ENCODE measurements around the gene SAMD15.

SAMD15 gene

DNA sequence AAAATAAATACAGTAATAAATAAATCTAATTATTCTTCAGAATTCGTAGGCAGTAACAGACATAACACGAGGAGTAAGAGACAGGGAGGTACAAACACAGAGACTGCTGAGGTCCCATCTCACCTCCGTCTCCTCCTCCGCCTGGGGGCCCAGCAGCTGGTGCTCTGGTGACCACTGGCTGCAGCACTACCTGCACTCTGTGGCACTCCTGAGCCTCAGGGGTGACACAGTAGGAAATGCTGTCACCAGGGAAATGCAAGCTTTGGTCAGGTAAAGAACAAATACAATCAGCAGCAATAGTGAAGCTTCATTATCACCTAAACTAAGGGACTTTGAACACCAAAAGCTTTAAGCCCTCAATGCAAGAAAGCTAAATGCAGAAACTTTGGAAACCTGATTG, 36.8 kb upstream of the SAMD15 start:
- FAIRE-seq (no peak), DNase-seq (ENCODE audit: insufficient read length, low spot score) (no peak)
- TF ChIP-seq, protein P1, sequence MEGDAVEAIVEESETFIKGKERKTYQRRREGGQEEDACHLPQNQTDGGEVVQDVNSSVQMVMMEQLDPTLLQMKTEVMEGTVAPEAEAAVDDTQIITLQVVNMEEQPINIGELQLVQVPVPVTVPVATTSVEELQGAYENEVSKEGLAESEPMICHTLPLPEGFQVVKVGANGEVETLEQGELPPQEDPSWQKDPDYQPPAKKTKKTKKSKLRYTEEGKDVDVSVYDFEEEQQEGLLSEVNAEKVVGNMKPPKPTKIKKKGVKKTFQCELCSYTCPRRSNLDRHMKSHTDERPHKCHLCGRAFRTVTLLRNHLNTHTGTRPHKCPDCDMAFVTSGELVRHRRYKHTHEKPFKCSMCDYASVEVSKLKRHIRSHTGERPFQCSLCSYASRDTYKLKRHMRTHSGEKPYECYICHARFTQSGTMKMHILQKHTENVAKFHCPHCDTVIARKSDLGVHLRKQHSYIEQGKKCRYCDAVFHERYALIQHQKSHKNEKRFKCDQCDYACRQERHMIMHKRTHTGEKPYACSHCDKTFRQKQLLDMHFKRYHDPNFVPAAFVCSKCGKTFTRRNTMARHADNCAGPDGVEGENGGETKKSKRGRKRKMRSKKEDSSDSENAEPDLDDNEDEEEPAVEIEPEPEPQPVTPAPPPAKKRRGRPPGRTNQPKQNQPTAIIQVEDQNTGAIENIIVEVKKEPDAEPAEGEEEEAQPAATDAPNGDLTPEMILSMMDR (IDR thresholded peaks at IDR 0.05; ENCODE audit: insufficient read depth, missing control alignments), result no peak

DNA sequence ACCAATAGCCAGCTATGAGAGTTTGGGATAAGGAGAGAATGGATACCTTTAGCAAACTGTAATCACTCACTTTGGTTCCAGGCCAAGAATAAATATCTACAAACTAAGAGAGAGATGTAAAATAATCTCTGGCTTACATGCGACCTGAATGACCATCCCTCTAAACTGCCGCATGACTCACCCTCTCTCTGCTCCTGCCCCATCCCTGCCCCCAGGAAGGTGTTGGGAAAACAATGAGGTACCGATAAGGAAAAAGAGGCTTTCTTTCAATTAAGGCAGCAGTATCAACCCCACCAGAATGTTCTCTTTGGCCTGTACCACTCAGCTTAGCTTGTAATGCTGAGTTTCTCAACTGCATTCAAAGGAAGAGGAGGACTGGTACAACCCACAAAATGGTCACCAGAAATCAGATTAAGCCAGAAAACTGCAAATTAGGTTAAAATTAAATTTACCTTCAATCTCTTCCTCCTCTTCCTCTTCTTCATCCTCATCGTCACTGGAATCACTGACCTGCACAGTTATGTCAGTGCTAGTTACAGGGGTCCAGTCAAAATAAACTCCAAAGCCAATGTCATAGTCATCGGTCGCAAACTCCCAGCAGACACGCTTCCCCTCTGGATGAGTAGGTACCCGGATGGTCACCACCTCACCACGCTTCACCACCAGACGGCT, 34.3 kb upstream of the SAMD15 start:
- TF ChIP-seq, protein P1 (IDR thresholded peaks at IDR 0.05; ENCODE audit: insufficient read depth, missing control alignments), result no peak
- no peak for DNase-seq (ENCODE audit: insufficient read length, low spot score)
- FAIRE-seq, result no peak

DNA sequence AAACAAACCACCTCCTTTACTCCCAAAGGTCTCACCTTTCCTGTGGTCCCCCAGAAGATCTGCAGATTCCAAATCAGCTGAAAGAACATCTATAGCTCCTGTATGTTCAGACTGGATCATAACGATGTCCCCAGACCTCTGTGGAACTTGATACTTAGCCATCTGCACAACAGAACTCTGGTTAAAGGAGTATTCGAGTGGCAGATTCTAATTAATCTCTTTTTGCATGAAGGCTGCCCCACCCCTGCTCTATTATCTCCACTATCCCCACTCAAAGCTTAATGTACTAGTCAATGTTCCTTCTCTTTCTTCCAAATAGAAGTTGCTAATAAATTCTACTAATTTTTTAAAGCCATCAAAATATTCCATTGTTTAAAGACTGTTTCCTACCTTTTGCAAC, 33.5 kb upstream of the SAMD15 start:
- no peak for FAIRE-seq
- TF ChIP-seq, protein P1 (IDR thresholded peaks at IDR 0.05; ENCODE audit: insufficient read depth, missing control alignments), result no peak

DNA sequence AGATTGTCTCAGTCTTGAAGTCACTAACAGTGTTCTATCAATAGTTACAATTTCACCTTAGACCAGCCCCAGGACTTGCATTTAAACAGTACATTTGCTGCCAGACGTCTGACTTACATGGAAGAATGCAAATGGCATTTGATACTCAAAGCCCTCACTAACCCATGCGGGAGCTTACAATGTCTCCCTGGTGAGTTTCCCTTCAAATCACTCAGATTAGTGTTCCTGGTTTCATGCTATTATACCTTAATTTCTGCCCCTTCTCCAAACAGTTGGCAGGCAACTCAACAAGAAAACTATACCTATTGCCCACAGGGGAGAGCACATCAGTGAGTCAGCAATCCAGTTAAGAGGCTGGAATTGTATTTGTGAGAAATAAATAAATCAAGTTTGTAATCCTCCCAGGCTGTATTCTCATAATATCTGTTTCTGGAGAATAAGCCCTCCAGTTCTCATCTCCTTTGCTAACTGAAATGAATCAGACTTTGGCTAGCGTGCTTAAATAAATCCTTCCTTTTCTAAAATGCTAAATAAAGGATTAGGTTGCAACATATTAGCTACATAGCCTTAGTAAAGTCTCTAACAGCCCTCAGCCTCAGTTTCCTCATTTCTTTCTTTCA, 32.7 kb upstream of the SAMD15 start:
- no peak for FAIRE-seq
- no peak for DNase-seq (ENCODE audit: insufficient read length, low spot score)
- TF ChIP-seq, protein P1 (IDR thresholded peaks at IDR 0.05; ENCODE audit: insufficient read depth, missing control alignments), result no peak

More for the DNA sequence above, 33.5 kb upstream of the SAMD15 start:
- no peak for DNase-seq (ENCODE audit: insufficient read length, low spot score)

DNA sequence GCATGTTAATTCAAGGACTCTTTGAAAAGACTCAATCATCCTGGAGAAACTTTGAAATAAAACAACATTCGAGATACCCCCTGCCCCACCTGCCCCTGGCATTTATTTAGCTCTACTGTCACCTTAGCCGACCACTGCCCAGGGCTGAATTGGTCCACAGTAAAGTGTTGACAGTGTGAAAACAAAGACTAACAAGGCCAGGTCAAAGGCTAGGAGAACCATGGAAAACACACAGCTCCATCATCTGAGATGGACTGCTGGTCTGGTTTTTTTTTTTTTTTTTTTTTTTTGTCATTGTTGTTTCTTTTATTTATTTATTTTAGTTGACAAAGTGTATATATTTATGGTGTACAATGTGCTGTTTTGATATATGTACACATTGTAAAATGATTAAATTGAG, 30.7 kb upstream of the SAMD15 start:
- no peak for FAIRE-seq
- TF ChIP-seq, protein P1 (IDR thresholded peaks at IDR 0.05; ENCODE audit: insufficient read depth, missing control alignments), result no peak
- no peak for DNase-seq (ENCODE audit: insufficient read length, low spot score)

DNA sequence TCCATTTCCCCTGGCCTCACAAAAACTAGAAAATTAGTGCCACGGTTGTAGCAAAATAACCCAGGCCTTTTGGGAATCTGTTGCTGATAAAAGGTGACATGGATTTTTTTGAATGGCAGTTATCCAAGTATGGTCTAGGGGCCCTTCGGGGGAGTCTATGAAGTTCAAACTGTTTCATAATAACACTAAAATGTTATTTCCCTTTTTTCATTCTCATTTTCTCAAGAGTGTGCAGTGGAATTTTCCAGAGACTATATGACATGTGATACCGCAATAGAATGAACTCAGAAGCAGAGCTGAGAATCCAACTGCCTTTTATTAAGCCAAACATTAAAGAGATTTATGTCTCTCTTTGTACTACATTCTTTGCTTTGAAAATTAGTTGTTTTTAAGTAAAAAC, 29.4 kb upstream of the SAMD15 start:
- TF ChIP-seq, protein P1 (IDR thresholded peaks at IDR 0.05; ENCODE audit: insufficient read depth, missing control alignments), result no peak
- DNase-seq (ENCODE audit: insufficient read length, low spot score) (no peak), FAIRE-seq (no peak)

DNA sequence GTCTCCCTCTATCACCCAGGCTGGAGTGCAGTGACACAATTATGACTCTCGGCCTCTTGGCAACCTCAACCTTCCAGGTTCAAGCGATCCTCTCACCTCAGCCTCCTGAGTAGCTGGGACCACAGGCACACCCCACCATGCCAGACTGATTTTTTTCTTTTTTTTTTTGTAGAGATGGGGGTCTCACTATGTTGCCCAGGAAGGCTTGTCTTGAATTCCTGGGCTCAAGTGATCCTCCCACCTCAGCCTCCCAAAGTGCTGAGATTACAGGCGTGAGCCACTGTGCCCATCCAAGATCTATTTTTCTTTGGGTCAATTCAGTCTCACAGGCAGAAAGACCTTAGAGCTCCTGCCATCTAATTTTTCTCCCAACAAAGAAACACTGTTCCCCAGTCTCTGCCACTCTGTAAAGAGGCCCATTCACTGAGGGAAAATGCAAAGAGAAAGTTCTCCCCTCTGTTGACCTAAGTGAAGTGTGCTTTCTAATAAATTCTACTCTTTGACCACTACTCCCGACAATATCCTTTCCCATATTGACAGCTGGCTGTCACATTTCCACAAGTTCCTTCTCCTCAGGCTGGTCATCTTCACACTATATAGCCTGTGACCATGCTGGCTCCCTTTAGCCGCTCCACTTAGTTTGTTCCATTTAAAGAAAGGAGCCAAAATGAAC, 23.6 kb upstream of the SAMD15 start:
- DNase-seq (ENCODE audit: insufficient read length, low spot score) (no peak), FAIRE-seq (no peak)
- TF ChIP-seq, protein P1 (IDR thresholded peaks at IDR 0.05; ENCODE audit: insufficient read depth, missing control alignments), result no peak
